Mucosa of stomach (tissue), 1 donor: ENCODE measurements around the gene ATP13A2.

Experiments used
- H3K27me3 ChIP-seq: one replicate; pipeline ENCODE4 v1.7.0; 2013; ENCODE audit warnings: mild to moderate bottlenecking, low read length; ENCODE audit not compliant: control insufficient read depth, insufficient read depth
- H3K36me3 ChIP-seq: one replicate; pipeline ENCODE4 v1.7.0; 2013; ENCODE audit warnings: low read length; ENCODE audit not compliant: control insufficient read depth, insufficient read depth
- H3K4me1 ChIP-seq: one replicate; pipeline ENCODE4 v1.7.0; 2013; ENCODE audit warnings: mild to moderate bottlenecking, low read length; ENCODE audit not compliant: control insufficient read depth, insufficient read depth
- H3K4me3 ChIP-seq: one replicate; pipeline ENCODE4 v1.7.0; 2013; ENCODE audit warnings: low read length
- H3K9ac ChIP-seq: one replicate; pipeline ENCODE4 v1.7.0; 2013; ENCODE audit warnings: mild to moderate bottlenecking, low read length, moderate library complexity
- H3K9me3 ChIP-seq: one replicate; pipeline ENCODE4 v1.7.0; 2013; ENCODE audit warnings: mild to moderate bottlenecking, low read length, moderate library complexity; ENCODE audit not compliant: control insufficient read depth
- donor health status: Pancreatic carcinoma.

The ATP13A2 gene

DNA sequence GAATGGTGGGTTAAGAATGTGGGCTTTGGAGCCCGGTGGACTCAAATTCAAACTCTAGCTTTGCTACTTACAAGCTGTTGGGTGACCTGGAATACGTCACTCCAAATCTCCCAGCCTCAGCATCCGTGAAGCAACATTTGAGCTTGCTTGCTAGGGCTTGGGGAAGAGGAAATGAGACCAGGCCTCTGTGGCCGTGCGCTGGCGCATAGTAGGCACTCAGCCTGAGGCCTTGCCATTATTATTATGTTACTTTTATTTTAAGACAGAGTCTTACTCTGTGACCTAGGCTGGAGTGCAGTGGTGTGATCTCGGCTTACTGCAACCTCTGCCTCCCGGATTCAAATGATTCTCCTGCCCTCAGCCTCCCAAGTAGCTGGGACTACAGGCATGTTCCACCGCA is 19.1 kb downstream of the ATP13A2 start:
- H3K4me3 ChIP-seq, result no peak overlapping the region
- H3K27me3 ChIP-seq, result no peaks in the 10 kb centered on the region
- H3K9me3 ChIP-seq, result no peaks in the 10 kb centered on the region
- H3K4me1 ChIP-seq, result no peaks in the 10 kb centered on the region
- peaks cover 5% of the 10 kb centered on the region for H3K36me3 ChIP-seq
- H3K9ac ChIP-seq, result no peak overlapping the region

DNA sequence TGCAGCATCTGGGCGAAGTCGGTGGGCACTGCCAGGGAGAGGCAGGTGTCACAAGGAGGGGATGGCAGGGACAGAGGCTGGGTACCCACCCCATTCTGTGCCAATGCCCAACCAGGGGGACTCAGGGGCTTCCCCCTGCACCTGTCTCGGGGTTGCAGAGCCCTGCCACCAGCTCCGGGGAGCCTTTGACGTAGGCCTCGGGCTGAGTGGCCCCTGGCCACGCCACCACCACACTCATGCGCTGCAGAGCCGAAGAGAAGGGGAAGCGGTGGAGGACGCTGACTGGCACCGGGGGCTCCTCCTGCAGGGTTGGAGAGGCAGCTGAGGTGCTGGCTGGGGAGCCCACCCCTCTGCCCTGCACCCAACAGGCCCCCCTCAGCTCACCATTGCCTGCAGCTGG is 19.6 kb downstream of the ATP13A2 start:
- H3K27me3 ChIP-seq, result no peaks in the 10 kb centered on the region
- H3K4me1 ChIP-seq, result no peaks in the 10 kb centered on the region
- no peak overlapping the region for H3K4me3 ChIP-seq
- H3K9me3 ChIP-seq, result no peaks in the 10 kb centered on the region
- H3K9ac ChIP-seq, result no peak overlapping the region
- peaks cover 5% of the 10 kb centered on the region for H3K36me3 ChIP-seq

DNA sequence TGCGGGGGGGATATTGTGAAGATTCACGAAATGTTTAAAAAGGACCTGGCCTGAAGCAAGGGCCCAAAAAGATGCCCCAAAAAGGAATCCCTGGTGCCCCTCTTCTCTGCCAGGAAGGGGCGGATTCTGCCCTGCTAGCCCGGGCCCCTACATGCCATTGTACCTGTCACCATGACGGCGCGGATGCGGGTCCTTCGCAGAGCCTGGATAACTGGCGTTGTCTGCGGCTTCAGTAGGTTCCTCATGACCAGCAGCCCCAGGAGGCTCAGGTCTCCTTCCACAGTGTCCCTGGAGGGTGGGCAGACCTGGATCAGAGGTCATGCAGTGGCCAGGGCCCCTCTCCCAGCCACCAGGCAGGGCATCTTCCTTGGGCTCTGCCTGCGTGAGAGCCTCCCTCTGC is 20.2 kb downstream of the ATP13A2 start:
- peaks cover 5% of the 10 kb centered on the region for H3K36me3 ChIP-seq
- no peaks in the 10 kb centered on the region for H3K27me3 ChIP-seq
- H3K4me1 ChIP-seq, result no peaks in the 10 kb centered on the region
- H3K9ac ChIP-seq, result no peak overlapping the region
- H3K9me3 ChIP-seq, result no peaks in the 10 kb centered on the region
- H3K4me3 ChIP-seq, result no peak overlapping the region

DNA sequence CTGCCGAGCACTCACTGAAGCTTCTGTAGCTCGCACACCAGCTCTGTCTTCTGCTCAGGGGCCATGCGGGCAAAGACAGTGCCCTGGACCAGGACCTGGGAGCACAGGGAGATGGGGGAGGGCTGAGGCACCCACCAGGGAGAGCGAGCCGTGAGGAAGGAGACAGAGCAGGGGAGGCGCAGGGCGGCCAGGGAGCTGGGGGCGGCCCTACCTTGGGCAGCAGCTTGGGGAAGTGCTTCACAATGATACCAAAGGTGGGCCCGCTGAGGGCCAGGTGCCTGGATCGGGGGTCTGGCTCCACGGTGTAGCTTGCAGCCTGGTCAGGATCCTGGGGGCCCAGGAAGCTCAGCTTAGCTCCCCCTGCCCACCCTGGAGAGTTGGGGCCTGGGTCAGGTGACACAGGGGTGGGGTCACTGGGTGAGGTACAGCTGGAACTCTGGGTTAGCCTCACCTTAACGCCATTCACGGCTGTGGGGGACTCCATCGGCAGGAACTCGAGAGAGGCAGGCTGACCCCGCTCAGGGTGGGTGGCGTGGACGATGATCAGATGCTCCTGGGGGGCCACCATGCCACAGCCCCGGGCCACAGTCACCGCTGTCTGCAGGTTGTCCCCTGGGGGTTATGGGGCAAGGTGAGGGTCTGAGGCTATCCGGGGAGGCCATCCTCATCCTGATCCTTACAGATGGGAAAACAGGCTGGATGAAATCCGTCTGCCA is 21.9 kb downstream of the ATP13A2 start:
- H3K4me3 ChIP-seq, result no peak overlapping the region
- no peaks in the 10 kb centered on the region for H3K27me3 ChIP-seq
- H3K9me3 ChIP-seq, result no peaks in the 10 kb centered on the region
- H3K9ac ChIP-seq, result no peak overlapping the region
- H3K36me3 ChIP-seq, result peaks cover 5% of the 10 kb centered on the region
- no peaks in the 10 kb centered on the region for H3K4me1 ChIP-seq

DNA sequence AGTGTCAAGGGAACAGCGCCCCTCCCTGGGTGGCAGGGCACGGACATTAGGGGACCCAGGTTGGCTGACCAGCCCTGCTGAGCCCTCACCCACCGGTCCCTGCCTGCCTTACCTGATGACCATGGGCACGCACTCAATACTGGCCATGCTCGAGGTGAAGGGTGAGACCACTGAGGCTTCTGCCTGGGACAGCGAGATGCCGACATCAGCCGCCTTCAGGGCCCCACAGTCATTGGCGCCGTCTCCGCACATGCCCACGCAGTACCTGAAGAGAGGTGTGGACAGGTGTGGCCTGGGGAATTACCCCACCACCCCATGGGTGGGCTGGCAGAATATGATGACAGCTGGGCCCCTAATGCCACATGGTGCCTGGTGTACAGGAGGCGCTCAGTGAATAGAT is 23.5 kb downstream of the ATP13A2 start:
- H3K4me1 ChIP-seq, result no peaks in the 10 kb centered on the region
- H3K9ac ChIP-seq, result no peak overlapping the region
- no peak overlapping the region for H3K4me3 ChIP-seq
- H3K9me3 ChIP-seq, result no peaks in the 10 kb centered on the region
- H3K27me3 ChIP-seq, result no peaks in the 10 kb centered on the region
- H3K36me3 ChIP-seq, result peaks cover 5% of the 10 kb centered on the region

DNA sequence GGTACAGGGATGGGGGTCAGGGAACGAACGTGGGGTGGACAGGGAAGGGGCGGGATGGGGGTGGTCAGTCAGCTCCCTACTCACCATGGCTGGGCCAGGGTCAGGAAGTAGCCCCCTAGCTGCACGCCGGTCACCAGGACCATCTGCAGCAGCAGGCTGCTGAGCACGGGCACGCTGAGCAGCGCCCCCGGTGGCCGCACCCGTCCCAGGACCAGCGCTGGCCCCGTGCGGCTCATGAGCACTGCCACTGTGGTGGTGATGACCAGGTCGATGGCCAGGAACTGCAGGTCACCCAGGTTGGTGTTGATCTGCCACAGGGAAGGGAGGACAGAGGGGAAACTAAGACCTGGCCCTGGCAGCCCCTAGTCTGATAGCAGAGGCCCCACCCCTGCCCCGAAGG is 24.8 kb downstream of the ATP13A2 start:
- Histone ChIP-seq H3K9ac (no peak overlapping the region), H3K36me3 (peaks cover 5% of the 10 kb centered on the region), H3K4me3 (no peak overlapping the region), H3K9me3 (no peaks in the 10 kb centered on the region), H3K27me3 (no peaks in the 10 kb centered on the region), H3K4me1 (no peaks in the 10 kb centered on the region)

DNA sequence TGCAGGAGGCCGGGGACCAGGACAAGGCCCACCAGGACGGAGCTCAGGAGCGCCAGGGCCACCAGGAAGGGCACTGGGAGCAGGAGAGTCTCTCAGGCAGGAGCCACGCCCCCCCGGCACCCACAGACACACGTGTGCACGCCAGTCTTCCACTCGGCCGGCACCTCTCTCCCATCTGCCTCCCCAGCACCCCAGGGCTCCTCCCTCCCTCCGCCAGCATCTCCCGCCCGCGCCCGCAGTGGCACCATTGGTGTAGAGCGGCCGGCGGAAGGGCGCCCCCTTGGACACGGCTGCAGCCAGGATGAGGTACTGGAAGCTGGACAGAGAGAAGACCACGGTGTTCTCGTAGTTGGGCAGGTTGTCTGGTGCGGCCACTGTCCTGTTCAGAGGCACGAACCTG is 25.2 kb downstream of the ATP13A2 start:
- no peaks in the 10 kb centered on the region for H3K4me1 ChIP-seq
- H3K9me3 ChIP-seq, result no peaks in the 10 kb centered on the region
- H3K4me3 ChIP-seq, result no peak overlapping the region
- H3K27me3 ChIP-seq, result peaks cover under 1% of the 10 kb centered on the region
- H3K36me3 ChIP-seq, result peaks cover 5% of the 10 kb centered on the region
- no peak overlapping the region for H3K9ac ChIP-seq

DNA sequence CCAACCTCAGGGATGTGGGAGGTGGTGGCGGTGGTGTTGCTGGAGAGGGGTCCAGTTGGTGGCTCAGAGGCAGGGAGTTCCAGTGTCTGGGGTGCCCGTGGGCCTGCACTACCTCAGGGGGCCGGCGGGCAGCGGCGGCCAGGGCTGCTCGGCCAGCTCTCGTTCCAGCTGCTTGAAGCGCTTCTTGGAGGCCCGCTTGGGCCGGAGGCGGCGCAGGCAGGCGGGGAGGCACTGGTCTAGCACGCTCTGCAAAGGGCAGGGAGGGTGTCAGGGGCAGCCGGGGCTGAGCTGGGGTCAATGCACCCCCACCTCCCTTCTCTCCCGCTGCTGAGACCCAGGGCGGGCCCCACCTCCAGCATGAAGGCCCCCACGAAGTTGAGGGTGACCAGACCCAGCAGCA is 25.6 kb downstream of the ATP13A2 start:
- Histone ChIP-seq H3K4me1 (no peaks in the 10 kb centered on the region), H3K9me3 (no peaks in the 10 kb centered on the region), H3K27me3 (peaks cover 5% of the 10 kb centered on the region), H3K36me3 (peaks cover 5% of the 10 kb centered on the region), H3K4me3 (no peak overlapping the region), H3K9ac (no peak overlapping the region)

DNA sequence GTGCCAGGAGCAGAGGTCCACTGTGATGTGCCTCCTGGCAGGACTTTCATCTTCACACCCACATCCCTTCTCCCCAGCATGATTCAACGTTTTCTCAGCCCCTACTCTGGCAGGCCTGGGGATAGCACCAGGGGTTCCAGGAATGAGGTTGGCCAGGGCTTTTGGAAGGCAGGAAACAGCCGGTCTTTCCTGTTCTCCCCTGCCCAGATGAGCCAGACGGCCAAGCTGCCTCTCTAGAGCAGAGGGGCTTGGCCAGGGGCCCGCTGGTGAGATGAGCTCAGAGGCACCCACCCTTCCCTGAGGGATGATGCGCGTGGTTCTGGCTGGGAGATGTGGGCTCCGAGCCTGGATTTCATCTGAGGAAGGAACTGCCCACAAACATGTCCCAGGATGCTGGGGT is 27.0 kb downstream of the ATP13A2 start:
- H3K27me3 ChIP-seq, result peaks cover 17% of the 10 kb centered on the region
- H3K4me1 ChIP-seq, result no peaks in the 10 kb centered on the region
- peaks cover 5% of the 10 kb centered on the region for H3K36me3 ChIP-seq
- H3K9ac ChIP-seq, result no peak overlapping the region
- H3K4me3 ChIP-seq, result no peak overlapping the region
- H3K9me3 ChIP-seq, result no peaks in the 10 kb centered on the region

DNA sequence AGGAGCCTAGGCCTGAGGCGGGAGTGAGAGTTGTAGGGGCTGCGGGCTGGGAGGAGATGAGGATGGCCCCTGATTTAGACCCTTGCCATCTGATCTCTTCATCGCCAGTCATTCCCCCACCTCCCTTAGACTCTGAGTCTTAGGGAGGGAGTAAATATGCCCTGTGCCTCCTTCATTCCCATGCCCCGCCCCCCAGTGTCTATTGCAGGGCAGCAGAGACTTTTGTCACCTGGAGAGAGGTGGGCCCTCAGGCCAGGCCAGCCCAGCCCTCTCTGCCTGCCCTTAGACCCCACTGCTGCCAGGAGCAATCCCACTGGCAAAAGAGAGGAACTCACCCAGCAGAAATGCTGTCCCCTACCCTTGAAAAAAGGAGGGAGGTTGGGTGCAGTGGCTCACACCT is 28.1 kb downstream of the ATP13A2 start:
- Histone ChIP-seq H3K4me3 (no peak overlapping the region), H3K9me3 (no peaks in the 10 kb centered on the region)

DNA sequence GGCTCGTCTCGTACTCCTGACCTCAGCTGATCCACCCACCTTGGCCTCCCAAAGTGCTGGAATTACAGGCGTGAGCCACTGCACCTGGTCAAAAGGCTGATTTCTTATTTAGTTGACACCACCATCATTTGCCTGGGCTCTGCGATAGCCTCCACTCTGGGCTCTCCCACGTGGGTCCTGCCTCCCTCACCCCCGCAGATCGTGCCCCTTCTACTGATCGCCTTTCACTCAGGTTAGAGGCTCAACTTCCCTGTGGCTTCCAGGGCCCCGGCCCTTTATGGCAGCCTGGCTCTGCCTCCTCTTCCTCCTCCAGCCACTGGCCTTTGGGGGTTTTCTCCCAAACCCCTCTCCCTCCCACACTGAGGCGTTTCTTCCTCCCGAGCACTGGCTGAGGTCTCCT is 28.8 kb downstream of the ATP13A2 start:
- H3K4me3 ChIP-seq, result no peak overlapping the region
- no peaks in the 10 kb centered on the region for H3K9me3 ChIP-seq
- no peak overlapping the region for H3K9ac ChIP-seq
- peaks cover 24% of the 10 kb centered on the region for H3K27me3 ChIP-seq
- H3K36me3 ChIP-seq, result peaks cover 2% of the 10 kb centered on the region
- H3K4me1 ChIP-seq, result no peaks in the 10 kb centered on the region

More for the DNA sequence above, 28.1 kb downstream of the ATP13A2 start:
- H3K4me1 ChIP-seq, result no peaks in the 10 kb centered on the region
- no peak overlapping the region for H3K9ac ChIP-seq
- peaks cover 24% of the 10 kb centered on the region for H3K27me3 ChIP-seq
- H3K36me3 ChIP-seq, result peaks cover 5% of the 10 kb centered on the region

DNA sequence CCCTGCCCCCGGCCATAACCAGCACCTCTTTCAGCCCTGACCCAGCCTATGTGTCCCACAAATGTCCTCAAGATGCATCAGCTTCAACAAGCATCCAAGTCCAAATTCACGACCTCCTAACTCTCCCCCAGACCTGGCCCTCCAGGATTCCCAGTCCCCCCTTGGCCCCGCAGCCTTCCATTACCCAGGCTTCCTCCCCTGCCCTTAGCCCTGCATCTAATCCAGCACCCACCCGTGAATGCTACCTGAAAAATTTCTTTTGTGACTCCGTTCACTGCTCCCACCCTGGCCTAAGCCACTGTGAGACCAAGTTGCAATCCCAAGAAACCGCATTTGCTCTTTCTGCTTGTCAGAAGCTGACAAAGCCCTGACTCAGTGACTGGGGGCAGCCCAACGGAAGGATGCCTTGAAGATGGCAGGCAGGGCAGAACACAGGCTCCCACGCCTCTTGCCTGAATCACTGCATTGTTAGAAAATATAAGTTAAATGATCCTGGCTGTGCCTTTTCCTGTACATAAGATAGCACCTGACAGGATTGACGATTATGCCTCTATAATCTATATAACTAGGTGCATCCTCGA is 30.4 kb downstream of the ATP13A2 start:
- Histone ChIP-seq H3K9ac (no peak overlapping the region), H3K9me3 (no peaks in the 10 kb centered on the region), H3K4me3 (no peak overlapping the region), H3K4me1 (no peaks in the 10 kb centered on the region), H3K27me3 (peaks cover 24% of the 10 kb centered on the region), H3K36me3 (no peaks in the 10 kb centered on the region)
